ENCODE measurements around the gene ROR2. TPM values are rescaled to one million over a fixed set of nuclear protein-coding genes. Genes with fewer than 3 reads are reported as not detected.

ROR2 gene
- total and polyA plus RNA-seq, 7 donors = 0.46 to 81.7 (median 51.4) TPM

- TF ChIP-seq POLR2A (IDR thresholded peaks at IDR 0.05) (no peak), EP300 (IDR thresholded peaks at IDR 0.05) (no peak), POLR2AphosphoS5 (IDR thresholded peaks at IDR 0.05) (no peak), CTCF (IDR thresholded peaks at IDR 0.05) (no peak)
- Histone ChIP-seq H3K9me3 (no peaks in the 10 kb centered on the region), H3K4me1 (peaks cover 0 to 58% (median 51%) of the 10 kb centered on the region in 4 donors), H3K27ac (peak overlapping the region in 3 of 4 donors; percentile 69 to 71 (median 71)), H3K4me3 (no peak overlapping the region), H3K27me3 (no peaks in the 10 kb centered on the region), H3K36me3 (no peaks in the 10 kb centered on the region)
- intact Hi-C loops (cut with DNase I) = no loop called here
- DNase-seq = peak; percentile 62
- 73 to 80% methylated on average over 5 of the region's 5 CpGs for WGBS, 2 donors
Measured at GRCh38 chr9:91785447-91785842, 164.6 kb downstream of the ROR2 start.

GRCh38 chr9:91784673-91785446 is 165.2 kb downstream of the ROR2 start:
- intact Hi-C loops (cut with DNase I) = loop anchor here (5.0 kb wide), 1 partner anchor 87 kb away; no protein-coding TSS in a partner anchor
- peak; percentile 38 for DNase-seq
- 86 to 87% methylated on average over 6 of the region's 6 CpGs for WGBS, 2 donors

DNA sequence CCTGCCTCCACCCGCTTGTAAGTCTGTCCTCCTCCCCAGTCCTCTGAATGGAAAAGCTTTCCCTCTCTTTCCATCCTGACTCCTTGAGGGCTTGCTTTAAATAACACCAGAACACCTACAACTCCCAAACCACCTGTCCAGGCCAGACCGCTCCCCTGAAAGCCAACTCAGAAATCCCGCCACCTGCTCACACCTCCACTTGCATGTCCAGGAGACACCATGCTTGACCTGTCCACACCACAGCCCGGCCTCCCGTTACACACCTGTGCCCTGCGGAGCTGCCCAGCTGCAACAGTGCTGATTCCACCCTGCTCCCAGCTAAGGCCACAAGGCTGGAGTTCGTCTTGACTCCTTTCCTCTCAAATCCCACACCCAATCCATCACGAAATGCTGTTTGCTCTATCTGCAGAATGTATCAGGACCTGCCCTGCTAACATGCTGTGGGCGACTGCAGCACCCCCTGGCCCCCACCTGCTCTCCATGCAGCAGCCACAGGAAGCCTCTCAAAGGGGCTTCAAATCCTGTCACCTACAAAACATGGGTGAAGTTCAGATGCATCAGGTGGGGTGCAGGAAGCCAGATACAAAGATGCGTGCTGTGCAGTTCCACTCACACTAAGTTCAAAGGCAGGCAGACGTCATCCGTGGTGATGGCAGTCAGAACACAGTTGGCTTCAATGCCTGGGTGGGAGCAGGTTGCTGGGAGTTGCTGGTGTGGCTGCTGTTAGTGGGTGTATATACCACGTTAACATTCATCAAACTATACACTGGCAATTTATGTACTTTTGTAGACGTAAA is 166.0 kb downstream of the ROR2 start:
- DNase-seq = peak; percentile 65
- Histone ChIP-seq H3K27me3 (no peaks in the 10 kb centered on the region), H3K36me3 (no peaks in the 10 kb centered on the region), H3K4me1 (peaks cover 0 to 58% (median 49%) of the 10 kb centered on the region in 4 donors), H3K4me3 (no peak overlapping the region), H3K27ac (peak overlapping the region; percentile 69 to 73 (median 71)), H3K9me3 (no peaks in the 10 kb centered on the region)
- no peak for TF ChIP-seq POLR2A (IDR thresholded peaks at IDR 0.05)
- no peak for TF ChIP-seq CTCF (IDR thresholded peaks at IDR 0.05)
- no peak for TF ChIP-seq POLR2AphosphoS5 (IDR thresholded peaks at IDR 0.05)
- no peak for TF ChIP-seq EP300 (IDR thresholded peaks at IDR 0.05)
- intact Hi-C loops (cut with DNase I) = loop anchor here (5.0 kb wide), 1 partner anchor 88 kb away; no protein-coding TSS in a partner anchor
- 87 to 91% methylated on average over 14 of the region's 14 CpGs for WGBS, 2 donors

More at GRCh38 chr9:91784673-91785446, 165.2 kb downstream of the ROR2 start:
- Histone ChIP-seq H3K27me3 (no peaks in the 10 kb centered on the region), H3K4me3 (no peak overlapping the region), H3K36me3 (no peaks in the 10 kb centered on the region), H3K27ac (peak overlapping the region; percentile 69 to 73 (median 71)), H3K9me3 (no peaks in the 10 kb centered on the region), H3K4me1 (peaks cover 0 to 58% (median 49%) of the 10 kb centered on the region in 4 donors)
- TF ChIP-seq EP300 (IDR thresholded peaks at IDR 0.05) = no peak
- no peak for TF ChIP-seq POLR2AphosphoS5 (IDR thresholded peaks at IDR 0.05)
- no peak for TF ChIP-seq POLR2A (IDR thresholded peaks at IDR 0.05)
- no peak for TF ChIP-seq CTCF (IDR thresholded peaks at IDR 0.05)

- no peaks in the 10 kb centered on the region for H3K36me3 ChIP-seq
- H3K9me3 ChIP-seq = no peaks in the 10 kb centered on the region
- TF ChIP-seq POLR2A (IDR thresholded peaks at IDR 0.05) (no peak), POLR2AphosphoS5 (IDR thresholded peaks at IDR 0.05) (no peak), EP300 (IDR thresholded peaks at IDR 0.05) (no peak), CTCF (IDR thresholded peaks at IDR 0.05) (no peak)
- H3K27me3 ChIP-seq = no peaks in the 10 kb centered on the region
- intact Hi-C loops (cut with DNase I) = loop anchor here (5.0 kb wide), 1 partner anchor 89 kb away; no protein-coding TSS in a partner anchor
- H3K4me1 ChIP-seq = peaks cover 0 to 58% (median 49%) of the 10 kb centered on the region in 4 donors
- no peak overlapping the region for H3K4me3 ChIP-seq
- DNase-seq = peak; percentile 67
- 78 to 88% methylated on average over 6 of the region's 6 CpGs for WGBS, 2 donors
- H3K27ac ChIP-seq = peak overlapping the region; percentile 69 to 73 (median 71)
Measured at GRCh38 chr9:91783411-91783810, 166.6 kb downstream of the ROR2 start.
